SK-N-SH (cell line): ENCODE data around the gene RALY. TPM values are rescaled to one million over a fixed set of nuclear protein-coding genes. Genes with fewer than 3 reads are reported as not detected.

ENCODE experiments used
- CTCF ChIA-PET: fragments of 300-600, 350-600 bp; formaldehyde crosslinking; extraction: SDS; loops from one replicate; lab custom pipeline; 2021; lab: Yijun Ruan, JAX
- POLR2A ChIA-PET: fragments of 350-600 bp; sonication (Branson Sonifier 250); formaldehyde crosslinking; extraction: SDS; loops from one replicate; lab custom pipeline; 2020; ENCODE audit warnings: antibody characterized with exemption, inconsistent platforms; lab: Yijun Ruan, JAX
- DNase-seq: peaks from one replicate; pipeline ENCODE4 v3.0.0; 2012
- H2AFZ ChIP-seq: fragments of 200-600 bp; sonication (generic); 2 replicates; pipeline ENCODE4 v1.8.1; 2016; ENCODE audit warnings: antibody characterized with exemption, mild to moderate bottlenecking, low read depth
- H3F3A ChIP-seq: fragments of 200-600 bp; sonication (generic); replicated peaks from 2 replicates; pipeline ENCODE3; 2016; ENCODE audit warnings: antibody characterized with exemption, mild to moderate bottlenecking; ENCODE audit not compliant: insufficient read depth
- H3K27ac ChIP-seq, 2 experiments: fragments of 200-500 bp in 1 of 2; fragments of 200-600 bp in 1 of 2; sonication (Bioruptor generic) in 1 of 2; sonication (generic), shearing (Covaris generic) in 1 of 2; 2 replicates each; pipeline versions ENCODE4 v1.5.1 to v1.6.1; 2014 to 2016; ENCODE audit warnings: low read depth in 2 of 2, inconsistent platforms in 1 of 2, low read length in 1 of 2, mild to moderate bottlenecking in 1 of 2, mixed read lengths in 1 of 2
- H3K27me3 ChIP-seq: fragments of 200-600 bp; sonication (generic), shearing (Covaris generic); 2 replicates; pipeline ENCODE4 v1.6.1; 2016; ENCODE audit warnings: mixed run types; ENCODE audit not compliant: insufficient read depth
- H3K36me3 ChIP-seq, 2 experiments: fragments of 200-500 bp in 1 of 2; fragments of 200-600 bp in 1 of 2; sonication (Bioruptor generic) in 1 of 2; sonication (generic) in 1 of 2; replicated peaks in 1 of 2; 2 replicates each; pipeline versions ENCODE3 to v1.5.1; 2014 to 2016; ENCODE audit warnings: low read length in 1 of 2, mild to moderate bottlenecking in 1 of 2; ENCODE audit not compliant: insufficient read depth in 2 of 2, control insufficient read depth in 1 of 2
- H3K4me1 ChIP-seq, 2 experiments: fragments of 200-500 bp in 1 of 2; fragments of 200-600 bp in 1 of 2; sonication (Bioruptor generic) in 1 of 2; sonication (generic), shearing (Covaris generic) in 1 of 2; 2 replicates each; pipeline versions ENCODE4 v1.5.1 to v1.6.1; 2014 to 2016; ENCODE audit warnings: low read depth in 1 of 2, low read length in 1 of 2, mixed run types in 1 of 2; ENCODE audit not compliant: insufficient read depth in 2 of 2, control insufficient read depth in 1 of 2
- H3K4me2 ChIP-seq: fragments of 200-600 bp; sonication (generic), shearing (Covaris generic); 2 replicates; pipeline ENCODE4 v1.6.1; 2017; ENCODE audit warnings: mixed run types
- H3K4me3 ChIP-seq, 2 experiments: fragments of 200-500 bp in 1 of 2; fragments of 200-600 bp in 1 of 2; sonication (Bioruptor generic) in 1 of 2; sonication (generic), shearing (Covaris generic) in 1 of 2; 2 replicates each; pipeline versions ENCODE4 v1.5.1 to v1.8.1; 2014 to 2016; ENCODE audit warnings: low read depth in 2 of 2, inconsistent platforms in 1 of 2, low read length in 1 of 2, mild to moderate bottlenecking in 1 of 2, mixed read lengths in 1 of 2, moderate library complexity in 1 of 2
- H3K79me2 ChIP-seq: fragments of 200-600 bp; sonication (generic); 2 replicates; pipeline ENCODE4 v1.8.1; 2017; ENCODE audit warnings: mild to moderate bottlenecking; ENCODE audit not compliant: insufficient read depth
- H3K9ac ChIP-seq: fragments of 200-600 bp; sonication (generic); 2 replicates; pipeline ENCODE4 v1.6.1; 2017; ENCODE audit warnings: mixed run types
- H3K9me2 ChIP-seq: fragments of 200-600 bp; sonication (generic); 2 replicates; pipeline ENCODE4 v1.6.1; 2017; ENCODE audit warnings: mixed run types
- H3K9me3 ChIP-seq: fragments of 200-600 bp; sonication (generic); 2 replicates; pipeline ENCODE4 v1.6.1; 2017; ENCODE audit warnings: mixed run types, mild to moderate bottlenecking, moderate library complexity
- H4K20me1 ChIP-seq: fragments of 200-600 bp; sonication (generic); 2 replicates; pipeline ENCODE4 v1.6.1; 2017; ENCODE audit warnings: mild to moderate bottlenecking, mixed run types; ENCODE audit not compliant: insufficient read depth
- EP300 ChIP-seq, 2 experiments: IDR thresholded peaks; 2 replicates each; pipeline versions ENCODE4 v1.4.0 to v1.6.1; 2012; ENCODE audit warnings: borderline replicate concordance in 1 of 2, low read depth in 1 of 2, low read length in 1 of 2
- FOSL2 ChIP-seq: IDR thresholded peaks from 2 replicates; pipeline ENCODE4 v1.4.0; 2012; ENCODE audit warnings: low read depth, mild to moderate bottlenecking, moderate library complexity, borderline replicate concordance
- FOXJ3 ChIP-seq: sonication (generic); formaldehyde crosslinking; IDR thresholded peaks from 2 replicates; pipeline ENCODE4 v1.5.1; 2020; ENCODE audit warnings: mild to moderate bottlenecking, missing genetic modification reagents
- MXI1 ChIP-seq: IDR thresholded peaks from 2 replicates; pipeline ENCODE4 v1.6.1; 2012; ENCODE audit warnings: mild to moderate bottlenecking, low read depth, low read length, improper control_type of control experiment
- NFIC ChIP-seq: IDR thresholded peaks from 2 replicates; pipeline ENCODE4 v1.4.0; 2012; ENCODE audit warnings: borderline replicate concordance
- POLR2AphosphoS5 ChIP-seq: IDR thresholded peaks from 2 replicates; pipeline ENCODE4 v1.6.1; 2012; ENCODE audit warnings: low read depth, low read length
- RAD21 ChIP-seq: IDR thresholded peaks from 2 replicates; pipeline ENCODE4 v1.6.1; 2012; ENCODE audit warnings: mild to moderate bottlenecking, low read length
- RFX5 ChIP-seq: IDR thresholded peaks from 2 replicates; pipeline ENCODE4 v1.6.1; 2012; ENCODE audit warnings: mild to moderate bottlenecking, improper control_type of control experiment, low read length
- YY1 ChIP-seq: IDR thresholded peaks from 2 replicates; pipeline ENCODE4 v1.4.0; 2012; ENCODE audit warnings: low read depth, mild to moderate bottlenecking
- WGBS: methylation state at CpG from one replicate; pipeline ENCODE4 v1.1.6; 2017; ENCODE audit warnings: low lambda C conversion rate; 5-methylcytosine and 5-hydroxymethylcytosine counted together
- polyA plus RNA-seq, 3 experiments: library from polyadenylated mRNA; depleted of rRNA; stranded (reverse); fragments of >200 nt; gene quantifications; 2 replicates each; pipeline ENCODE4 v1.2.3, GENCODE V29; 2012
- TF ChIP-seq, protein P1 (sequence below): fragments of 150-350 bp; IDR thresholded peaks from 2 replicates; pipeline ENCODE4 v1.6.1; 2016; ENCODE audit warnings: mild to moderate bottlenecking, low read depth, low read length
- TF ChIP-seq, protein P2 (sequence below): IDR thresholded peaks from 2 replicates; pipeline ENCODE4; 2012
- TF ChIP-seq, protein P3 (sequence below): IDR thresholded peaks from 2 replicates; pipeline ENCODE4 v1.4.0; 2012; ENCODE audit warnings: low read depth, borderline replicate concordance
- TF ChIP-seq, protein P4 (sequence below): IDR thresholded peaks from 2 replicates; pipeline ENCODE4 v1.4.0; 2012; ENCODE audit warnings: low read depth

Gene RALY
- polyA plus RNA-seq, 1 of the 3 experiments (the other 2 are of a cell fraction): 130 TPM

DNA sequence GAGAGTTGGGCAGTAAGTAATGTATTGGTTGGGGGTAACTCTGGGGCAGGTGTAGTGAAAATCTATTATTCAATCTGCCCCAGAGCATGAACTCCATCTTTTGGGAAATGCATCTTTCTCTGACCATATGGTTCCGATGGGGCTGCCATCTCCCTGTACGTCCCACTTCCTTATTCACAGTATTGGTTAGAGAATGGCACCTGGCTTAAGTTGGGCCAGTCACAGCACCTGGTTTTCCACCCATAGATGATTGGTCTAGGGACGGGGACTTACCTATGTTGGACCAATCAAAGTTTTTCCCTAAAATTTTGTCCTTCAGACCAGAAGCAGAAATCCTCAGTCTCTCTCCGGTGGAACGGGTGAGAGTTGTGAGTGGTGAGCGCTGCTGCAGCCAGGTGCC is 2.2 kb upstream of the RALY start:
- Histone ChIP-seq H3K27ac (no peak overlapping the region), H3F3A (peaks cover 8% of the 10 kb centered on the region), H3K4me3 (peak overlapping the region in 1 of 2 experiments; percentile 88; a peak in 1 of 4 replicates), H4K20me1 (peaks cover 22% of the 10 kb centered on the region), H3K4me1 (peaks cover 19 to 21% of the 10 kb centered on the region in 2 experiments; a peak in 3 of 4 replicates), H3K36me3 (no peaks in the 10 kb centered on the region), H3K9me2 (no peaks in the 10 kb centered on the region), H3K4me2 (peak overlapping the region; percentile 96), H2AFZ (no peak overlapping the region; the same call in 1 of the 2 replicates), H3K79me2 (peaks cover 37% of the 10 kb centered on the region), H3K27me3 (no peaks in the 10 kb centered on the region), H3K9me3 (no peaks in the 10 kb centered on the region), H3K9ac (no peak overlapping the region)
- no peak for DNase-seq
- ChIA-PET POLR2A (no interaction called here), CTCF (interaction anchor here (1.1 kb wide), 1 partner anchor 154 kb away, joined by 3 read pairs; no protein-coding TSS in a partner anchor)
- TF ChIP-seq RAD21 (no peak), MXI1 (no peak), FOXJ3 (CRISPR knock-in tag) (no peak), POLR2AphosphoS5 (no peak), RFX5 (no peak), YY1 (no peak), EP300 (IDR thresholded peaks at IDR 0.05; ENCODE audit: borderline replicate concordance in 1 of 2, low read depth in 1 of 2, low read length in 1 of 2) (no peak), NFIC (no peak), FOSL2 (no peak)
- TF ChIP-seq, protein P1, sequence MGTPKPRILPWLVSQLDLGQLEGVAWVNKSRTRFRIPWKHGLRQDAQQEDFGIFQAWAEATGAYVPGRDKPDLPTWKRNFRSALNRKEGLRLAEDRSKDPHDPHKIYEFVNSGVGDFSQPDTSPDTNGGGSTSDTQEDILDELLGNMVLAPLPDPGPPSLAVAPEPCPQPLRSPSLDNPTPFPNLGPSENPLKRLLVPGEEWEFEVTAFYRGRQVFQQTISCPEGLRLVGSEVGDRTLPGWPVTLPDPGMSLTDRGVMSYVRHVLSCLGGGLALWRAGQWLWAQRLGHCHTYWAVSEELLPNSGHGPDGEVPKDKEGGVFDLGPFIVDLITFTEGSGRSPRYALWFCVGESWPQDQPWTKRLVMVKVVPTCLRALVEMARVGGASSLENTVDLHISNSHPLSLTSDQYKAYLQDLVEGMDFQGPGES: no peak
- TF ChIP-seq, protein P2, sequence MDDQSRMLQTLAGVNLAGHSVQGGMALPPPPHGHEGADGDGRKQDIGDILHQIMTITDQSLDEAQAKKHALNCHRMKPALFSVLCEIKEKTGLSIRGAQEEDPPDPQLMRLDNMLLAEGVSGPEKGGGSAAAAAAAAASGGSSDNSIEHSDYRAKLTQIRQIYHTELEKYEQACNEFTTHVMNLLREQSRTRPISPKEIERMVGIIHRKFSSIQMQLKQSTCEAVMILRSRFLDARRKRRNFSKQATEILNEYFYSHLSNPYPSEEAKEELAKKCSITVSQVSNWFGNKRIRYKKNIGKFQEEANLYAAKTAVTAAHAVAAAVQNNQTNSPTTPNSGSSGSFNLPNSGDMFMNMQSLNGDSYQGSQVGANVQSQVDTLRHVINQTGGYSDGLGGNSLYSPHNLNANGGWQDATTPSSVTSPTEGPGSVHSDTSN: no peak
- TF ChIP-seq, protein P3, sequence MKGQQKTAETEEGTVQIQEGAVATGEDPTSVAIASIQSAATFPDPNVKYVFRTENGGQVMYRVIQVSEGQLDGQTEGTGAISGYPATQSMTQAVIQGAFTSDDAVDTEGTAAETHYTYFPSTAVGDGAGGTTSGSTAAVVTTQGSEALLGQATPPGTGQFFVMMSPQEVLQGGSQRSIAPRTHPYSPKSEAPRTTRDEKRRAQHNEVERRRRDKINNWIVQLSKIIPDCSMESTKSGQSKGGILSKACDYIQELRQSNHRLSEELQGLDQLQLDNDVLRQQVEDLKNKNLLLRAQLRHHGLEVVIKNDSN: no peak
- TF ChIP-seq, protein P4, sequence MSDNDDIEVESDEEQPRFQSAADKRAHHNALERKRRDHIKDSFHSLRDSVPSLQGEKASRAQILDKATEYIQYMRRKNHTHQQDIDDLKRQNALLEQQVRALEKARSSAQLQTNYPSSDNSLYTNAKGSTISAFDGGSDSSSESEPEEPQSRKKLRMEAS: no peak
- WGBS: 99% methylated on average over 6 of the region's 6 CpGs
